ENCODE measurements around the gene CHAC1. TPM values are rescaled to one million over a fixed set of nuclear protein-coding genes. Genes with fewer than 3 reads are reported as not detected.

The CHAC1 gene
- total and polyA plus RNA-seq, 2 of the 13 experiments (the other 11 are each of a cell fraction or from before 2014, with no cell fraction given) = 0.44 TPM; not detected in 1

- CTCF ChIA-PET (ENCODE audit: low intra/inter-chr PET ratio, low total read pairs) = interaction anchor here (1.1 kb wide), 1 partner anchor 271 kb away, joined by 3 read pairs; no protein-coding TSS in a partner anchor
- H3K9me3 ChIP-seq (ENCODE audit: low read length) = no peaks in the 10 kb centered on the region
- peaks cover 0 to 17% of the 10 kb centered on the region in 2 experiments; a peak in 3 of 5 replicates for H3K27me3 ChIP-seq (ENCODE audit: control insufficient read depth in 1 of 2, insufficient read depth in 2 of 2, low read length in 2 of 2)
- in situ Hi-C loops (cut with HindIII; ENCODE audit: extremely low pct_ligation_motif_present, low pct_unique_long_range_greater_than_20kb) = no loop called here
- BruUV-seq (replicated peaks) = no TSS peak
- no peaks in the 10 kb centered on the region for H4K20me1 ChIP-seq (ENCODE audit: insufficient read depth, low read length)
- FAIRE-seq = no peak
- ATAC-seq = peak; percentile 11; the same call in 1 of the 3 replicates
- no peaks in the 10 kb centered on the region for H3K36me3 ChIP-seq (replicated peaks in 1 of 2; ENCODE audit: control insufficient read depth in 1 of 2, insufficient read depth in 2 of 2, low read length in 2 of 2)
- H3K4me1 ChIP-seq (ENCODE audit: insufficient read depth, low read length) = peaks cover 70% of the 10 kb centered on the region
- no peak overlapping the region for H3K9ac ChIP-seq (ENCODE audit: insufficient read depth, low read depth, low read length)
- DNase-seq (ENCODE audit: low spot score) = no peak
- no peak for TF ChIP-seq ZFAT (CRISPR knock-in tag; conservative IDR thresholded peaks at IDR 0.05)
- TF ChIP-seq NFKB2 (CRISPR knock-in tag; IDR thresholded peaks at IDR 0.05; ENCODE audit: borderline replicate concordance) = no peak
- TF ChIP-seq FOXJ3 (CRISPR knock-in tag; IDR thresholded peaks at IDR 0.05; ENCODE audit: borderline replicate concordance) = no peak
- TF ChIP-seq SMC3 (IDR thresholded peaks at IDR 0.05; ENCODE audit: low read length) = peak; percentile 15; the same call in 1 of the 2 replicates
- TF ChIP-seq, protein P1, sequence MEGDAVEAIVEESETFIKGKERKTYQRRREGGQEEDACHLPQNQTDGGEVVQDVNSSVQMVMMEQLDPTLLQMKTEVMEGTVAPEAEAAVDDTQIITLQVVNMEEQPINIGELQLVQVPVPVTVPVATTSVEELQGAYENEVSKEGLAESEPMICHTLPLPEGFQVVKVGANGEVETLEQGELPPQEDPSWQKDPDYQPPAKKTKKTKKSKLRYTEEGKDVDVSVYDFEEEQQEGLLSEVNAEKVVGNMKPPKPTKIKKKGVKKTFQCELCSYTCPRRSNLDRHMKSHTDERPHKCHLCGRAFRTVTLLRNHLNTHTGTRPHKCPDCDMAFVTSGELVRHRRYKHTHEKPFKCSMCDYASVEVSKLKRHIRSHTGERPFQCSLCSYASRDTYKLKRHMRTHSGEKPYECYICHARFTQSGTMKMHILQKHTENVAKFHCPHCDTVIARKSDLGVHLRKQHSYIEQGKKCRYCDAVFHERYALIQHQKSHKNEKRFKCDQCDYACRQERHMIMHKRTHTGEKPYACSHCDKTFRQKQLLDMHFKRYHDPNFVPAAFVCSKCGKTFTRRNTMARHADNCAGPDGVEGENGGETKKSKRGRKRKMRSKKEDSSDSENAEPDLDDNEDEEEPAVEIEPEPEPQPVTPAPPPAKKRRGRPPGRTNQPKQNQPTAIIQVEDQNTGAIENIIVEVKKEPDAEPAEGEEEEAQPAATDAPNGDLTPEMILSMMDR (CRISPR knock-in tag; IDR thresholded peaks at IDR 0.05) = peak; percentile 78
- TF ChIP-seq NRL (CRISPR knock-in tag; IDR thresholded peaks at IDR 0.05; ENCODE audit: borderline replicate concordance) = no peak; the same call in 1 of the 2 replicates
- TF ChIP-seq ARID5B (CRISPR knock-in tag; IDR thresholded peaks at IDR 0.05) = peak; percentile 13; the same call in 1 of the 2 replicates
- TF ChIP-seq ZNF124 (CRISPR knock-in tag; IDR thresholded peaks at IDR 0.05) = no peak
- peak; percentile 68 for TF ChIP-seq STAG1 (CRISPR knock-in tag; IDR thresholded peaks at IDR 0.05)
- TF ChIP-seq GPBP1L1 (CRISPR knock-in tag; IDR thresholded peaks at IDR 0.05) = no peak
- 0 out of 2 replicates have a peak, but pooled peaks have one; percentile 43 for TF ChIP-seq ZSCAN21 (CRISPR knock-in tag; IDR thresholded peaks at IDR 0.05; ENCODE audit: borderline replicate concordance)
- TF ChIP-seq CC2D1A (CRISPR knock-in tag; IDR thresholded peaks at IDR 0.05) = no peak
- 0 out of 2 replicates have a peak, but pooled peaks have one; percentile 16 for TF ChIP-seq HNRNPL (IDR thresholded peaks at IDR 0.05; ENCODE audit: low read depth, low read length)
- TF ChIP-seq ZNF207 (IDR thresholded peaks at IDR 0.05; ENCODE audit: borderline replicate concordance) = no peak
- no peak for TF ChIP-seq ZNF615 (CRISPR knock-in tag; IDR thresholded peaks at IDR 0.05; ENCODE audit: borderline replicate concordance)
- no peak for TF ChIP-seq THYN1 (CRISPR knock-in tag; IDR thresholded peaks at IDR 0.05; ENCODE audit: borderline replicate concordance, low read depth)
- TF ChIP-seq ZNF598 (CRISPR knock-in tag; IDR thresholded peaks at IDR 0.05; ENCODE audit: borderline replicate concordance) = no peak
- no peak for TF ChIP-seq ZFP37 (CRISPR knock-in tag; IDR thresholded peaks at IDR 0.05; ENCODE audit: borderline replicate concordance)
- H3K79me2 ChIP-seq (ENCODE audit: insufficient read depth, low read length) = no peaks in the 10 kb centered on the region
- H3K4me2 ChIP-seq (ENCODE audit: low read depth, low read length) = peak overlapping the region; percentile 6; the same call in 1 of the 2 replicates
- POLR2A ChIA-PET = interaction anchor here (1.3 kb wide), 1 partner anchor 18 kb away, joined by 3 read pairs; no protein-coding TSS in a partner anchor
- H2AFZ ChIP-seq (ENCODE audit: low read length) = no peak overlapping the region
- no peak overlapping the region; a peak in 1 of 6 replicates for H3K4me3 ChIP-seq (replicated peaks in 1 of 3; ENCODE audit: insufficient read depth in 1 of 3, low read depth in 2 of 3, low read length in 3 of 3)
- H3K27ac ChIP-seq (ENCODE audit: extremely low read length, insufficient read depth, low read length) = no peak overlapping the region
- intact Hi-C loops (cut with micrococcal nuclease; ENCODE audit: unreplicated experiment) = no loop called here
- WGBS (ENCODE audit: low lambda C conversion rate) = 7% methylated on average over 3 of the region's 8 CpGs
Measured at GRCh38 chr15:40914486-40914885, 38.8 kb upstream of the CHAC1 start.
